Measurements from ENCODE around the gene DOC2B. TPM values are rescaled to one million over a fixed set of nuclear protein-coding genes. Genes with fewer than 3 reads are reported as not detected.
"Not testable (repeated sequence)": the region's sequence is repeated elsewhere in the genome, so short reads cannot be mapped to it uniquely, and the experiment has no call there.

Gene DOC2B
- total RNA-seq, 1 donor: 0.10 TPM

DNA sequence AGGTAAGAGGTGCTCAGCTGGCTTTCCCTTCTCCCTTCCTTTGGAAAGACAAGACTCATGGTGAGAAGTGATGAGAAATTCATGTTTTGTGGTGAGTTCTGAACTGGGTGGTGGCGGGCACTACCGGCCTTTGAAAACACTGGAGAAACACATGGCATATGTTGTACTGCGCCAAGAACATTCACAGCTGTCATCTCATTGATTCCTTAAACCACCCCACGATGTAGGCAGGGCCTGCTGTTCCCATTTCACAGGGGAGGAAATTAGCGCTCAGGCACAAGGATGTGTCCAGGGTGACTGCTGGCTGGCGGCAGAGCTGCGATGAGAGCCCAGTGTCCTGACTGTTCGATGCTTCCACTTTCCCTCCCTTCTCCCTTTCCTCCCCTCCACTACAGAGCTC, 1.6 kb upstream of the DOC2B start:
- Histone ChIP-seq H3K4me3 (ENCODE audit: low read length) (no peak overlapping the region), H3K9me3 (ENCODE audit: low read depth, low read length) (no peaks in the 10 kb centered on the region), H3K4me1 (ENCODE audit: insufficient read depth, low read length) (peaks cover 7% of the 10 kb centered on the region), H3K27me3 (ENCODE audit: insufficient read depth, low read length) (peaks cover 11% of the 10 kb centered on the region)

GRCh38 chr17:182050-182751, 751 bp upstream of the DOC2B start:
- Histone ChIP-seq H3K4me3 (ENCODE audit: low read length) (no peak overlapping the region), H3K27me3 (ENCODE audit: insufficient read depth, low read length) (peaks cover 11% of the 10 kb centered on the region), H3K4me1 (ENCODE audit: insufficient read depth, low read length) (peaks cover 7% of the 10 kb centered on the region), H3K9me3 (ENCODE audit: low read depth, low read length) (no peaks in the 10 kb centered on the region)

DNA sequence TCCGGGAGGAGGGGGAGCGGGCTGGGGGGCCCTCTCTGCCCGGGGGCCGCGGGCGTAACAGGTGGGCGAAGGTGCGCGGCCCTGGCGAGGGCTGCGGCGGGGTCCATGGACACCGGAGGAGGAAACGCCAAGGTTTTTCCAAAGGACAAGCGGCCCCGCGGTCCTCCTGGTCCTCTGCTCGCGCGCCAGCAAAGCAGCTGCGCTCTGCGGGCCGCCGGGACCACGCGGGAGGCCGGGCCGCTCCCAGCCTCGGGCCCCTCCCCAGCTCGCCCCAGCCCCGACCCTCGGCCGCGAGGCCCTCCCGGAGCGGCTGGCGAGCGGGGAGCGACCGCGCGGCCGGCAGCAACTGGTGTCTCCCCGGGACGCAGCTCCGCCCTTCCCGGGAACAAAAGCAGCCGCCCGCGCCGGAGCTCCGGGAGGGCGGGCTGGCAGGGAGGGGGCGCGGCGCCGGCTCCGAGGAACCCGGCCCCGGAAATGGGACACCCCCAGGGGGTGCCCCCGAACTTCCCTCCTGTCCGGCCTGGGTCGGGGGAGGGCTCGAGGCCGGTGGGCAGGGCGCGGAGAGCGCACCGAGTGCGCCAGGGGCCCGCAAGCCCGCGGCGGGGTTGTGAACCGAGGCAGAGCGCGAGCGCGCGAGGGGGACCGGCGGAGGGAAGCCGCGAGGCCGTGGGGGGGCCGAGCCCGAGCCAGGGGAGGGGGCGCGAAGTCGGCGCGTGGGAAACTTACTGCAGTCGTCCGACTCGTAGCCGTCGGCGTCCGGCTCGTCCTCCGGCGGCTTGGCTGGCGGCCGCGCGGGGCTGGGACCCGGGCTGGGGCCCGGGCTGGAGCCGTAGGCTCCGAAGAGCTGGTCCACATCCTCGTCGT, 837 bp downstream of the DOC2B start:
- H3K4me1 ChIP-seq (ENCODE audit: insufficient read depth, low read length): peaks cover 7% of the 10 kb centered on the region
- no peaks in the 10 kb centered on the region for H3K9me3 ChIP-seq (ENCODE audit: low read depth, low read length)
- H3K27me3 ChIP-seq (ENCODE audit: insufficient read depth, low read length): peaks cover 11% of the 10 kb centered on the region
- no peak overlapping the region for H3K4me3 ChIP-seq (ENCODE audit: low read length)

DNA sequence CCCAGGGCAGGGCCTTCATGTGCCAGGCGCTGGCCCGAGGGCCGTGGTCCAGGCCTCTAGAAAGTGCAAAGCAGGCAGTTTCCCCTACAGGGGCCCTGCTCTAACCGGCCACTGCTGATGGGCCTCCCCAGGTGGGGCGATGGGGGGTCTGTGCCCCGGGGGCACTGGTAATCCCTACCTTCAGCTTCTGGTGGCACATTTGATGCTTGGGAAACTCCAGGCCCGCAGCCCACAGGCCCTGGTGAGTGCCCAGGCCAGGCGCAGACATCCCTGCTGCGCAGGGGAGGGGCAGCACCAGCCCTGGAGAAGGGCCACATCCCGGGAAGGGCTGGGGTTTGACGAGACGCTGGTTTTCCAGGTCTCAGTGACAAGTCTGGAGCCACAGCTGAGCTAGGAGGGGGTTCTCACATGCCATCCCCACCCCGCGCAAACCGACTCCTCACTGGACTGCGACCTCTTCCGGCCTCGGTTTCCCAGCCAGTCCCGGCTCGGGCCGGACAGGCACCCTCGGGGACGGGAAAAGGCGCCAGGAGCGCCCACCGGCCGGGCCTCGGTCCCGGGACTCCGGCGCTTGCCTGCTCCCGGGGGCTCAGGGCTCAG, 1.6 kb downstream of the DOC2B start:
- no peaks in the 10 kb centered on the region for H3K9me3 ChIP-seq (ENCODE audit: low read depth, low read length)
- peaks cover 7% of the 10 kb centered on the region for H3K4me1 ChIP-seq (ENCODE audit: insufficient read depth, low read length)
- no peak overlapping the region for H3K4me3 ChIP-seq (ENCODE audit: low read length)
- H3K27me3 ChIP-seq (ENCODE audit: insufficient read depth, low read length): peaks cover 11% of the 10 kb centered on the region

DNA sequence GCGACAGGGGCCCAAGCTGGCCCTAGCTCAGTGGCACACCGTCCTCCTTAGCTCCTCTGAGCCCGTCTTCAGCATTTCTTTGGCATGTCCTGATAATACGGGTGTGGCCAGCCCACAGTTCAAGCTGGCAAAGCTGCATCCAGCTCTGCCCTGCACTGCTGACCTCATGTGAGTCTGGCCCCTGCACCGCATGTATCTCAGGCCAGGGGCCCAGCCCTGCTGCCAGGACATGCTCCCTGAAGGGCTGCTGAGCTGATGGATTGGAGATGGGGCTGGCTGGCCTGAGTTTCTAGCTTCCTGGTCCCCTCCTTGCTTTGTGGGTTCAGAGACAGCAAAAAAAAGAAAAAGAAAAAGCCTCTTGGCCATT, 2.4 kb downstream of the DOC2B start:
- Histone ChIP-seq H3K4me3 (ENCODE audit: low read length) (no peak overlapping the region), H3K9me3 (ENCODE audit: low read depth, low read length) (no peaks in the 10 kb centered on the region), H3K27me3 (ENCODE audit: insufficient read depth, low read length) (peaks cover 11% of the 10 kb centered on the region), H3K4me1 (ENCODE audit: insufficient read depth, low read length) (peaks cover 7% of the 10 kb centered on the region)

GRCh38 chr17:178292-179065, 3.0 kb downstream of the DOC2B start:
- Histone ChIP-seq H3K4me1 (ENCODE audit: insufficient read depth, low read length) (peaks cover 7% of the 10 kb centered on the region), H3K9me3 (ENCODE audit: low read depth, low read length) (no peaks in the 10 kb centered on the region), H3K27me3 (ENCODE audit: insufficient read depth, low read length) (peaks cover 11% of the 10 kb centered on the region), H3K4me3 (ENCODE audit: low read length) (no peak overlapping the region)

- no peaks in the 10 kb centered on the region for H3K9me3 ChIP-seq (ENCODE audit: low read depth, low read length)
- peaks cover 11% of the 10 kb centered on the region for H3K27me3 ChIP-seq (ENCODE audit: insufficient read depth, low read length)
- no peak overlapping the region for H3K4me3 ChIP-seq (ENCODE audit: low read length)
- peaks cover 7% of the 10 kb centered on the region for H3K4me1 ChIP-seq (ENCODE audit: insufficient read depth, low read length)
These were observed 3.7 kb downstream of the DOC2B start for GRCh38 chr17:177762-178161.

GRCh38 chr17:177155-177554, 4.3 kb downstream of the DOC2B start:
- Histone ChIP-seq H3K27me3 (ENCODE audit: insufficient read depth, low read length) (peaks cover 9% of the 10 kb centered on the region), H3K4me1 (ENCODE audit: insufficient read depth, low read length) (peaks cover 7% of the 10 kb centered on the region), H3K9me3 (ENCODE audit: low read depth, low read length) (no peaks in the 10 kb centered on the region), H3K4me3 (ENCODE audit: low read length) (no peak overlapping the region)

DNA sequence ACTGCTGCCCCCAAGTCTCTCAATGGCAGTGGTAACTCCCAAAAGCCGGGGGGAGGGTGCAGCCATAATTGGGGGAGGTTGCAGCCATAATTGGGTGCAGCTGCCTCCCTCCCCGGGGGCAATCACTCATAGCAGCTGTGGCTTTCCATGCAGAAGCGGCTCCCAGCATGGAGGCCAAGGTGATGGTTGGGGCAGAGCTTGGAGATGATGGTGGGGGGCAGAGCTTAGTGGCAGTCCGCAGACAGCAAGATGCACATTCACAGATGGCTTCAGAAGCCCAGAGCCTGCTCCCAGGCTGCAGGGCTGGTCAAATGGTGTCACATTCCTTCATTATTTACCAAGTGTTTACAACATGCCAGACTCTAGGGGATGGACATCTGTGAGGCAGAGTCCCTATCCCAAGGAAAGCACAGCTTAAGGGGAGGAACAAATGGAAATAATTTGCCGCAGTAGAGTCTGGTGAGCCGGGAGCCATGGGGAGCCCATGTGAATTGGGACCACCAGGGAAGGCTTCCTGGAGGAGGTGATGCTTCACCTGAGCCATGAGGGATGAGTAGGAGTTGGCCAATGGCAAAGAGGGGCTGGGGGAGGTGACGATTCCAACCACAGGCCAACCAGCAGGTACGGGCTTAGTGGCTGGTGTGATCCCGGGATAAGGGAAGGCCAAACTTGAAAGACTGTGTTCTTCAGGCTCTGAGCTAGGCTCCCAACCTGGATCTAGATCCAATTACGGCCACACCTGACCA, 8.1 kb downstream of the DOC2B start:
- no peaks in the 10 kb centered on the region for H3K9me3 ChIP-seq (ENCODE audit: low read depth, low read length)
- H3K4me1 ChIP-seq (ENCODE audit: insufficient read depth, low read length): no peaks in the 10 kb centered on the region
- no peak overlapping the region for H3K4me3 ChIP-seq (ENCODE audit: low read length)
- no peaks in the 10 kb centered on the region for H3K27me3 ChIP-seq (ENCODE audit: insufficient read depth, low read length)

DNA sequence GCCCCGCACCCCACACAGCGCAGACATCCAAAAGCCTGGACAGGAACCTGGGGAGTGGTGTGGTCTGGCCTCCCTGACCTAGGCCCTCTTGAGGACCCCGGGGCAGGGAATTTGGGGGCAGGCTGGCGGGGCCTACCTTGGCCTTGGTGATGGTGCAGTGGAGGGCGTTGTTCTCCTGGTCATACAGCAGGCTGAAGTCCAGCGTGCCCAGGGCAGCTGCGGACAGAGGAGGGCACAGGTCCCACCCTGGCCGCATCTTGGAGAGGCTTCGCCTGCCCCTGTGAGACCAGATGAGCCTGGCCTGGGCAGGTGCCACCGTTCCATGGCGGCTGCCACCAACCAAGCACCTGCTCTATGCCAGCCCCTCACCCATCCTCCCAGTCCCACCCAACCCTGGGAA, 9.0 kb downstream of the DOC2B start:
- Histone ChIP-seq H3K4me1 (ENCODE audit: insufficient read depth, low read length) (no peaks in the 10 kb centered on the region), H3K27me3 (ENCODE audit: insufficient read depth, low read length) (no peaks in the 10 kb centered on the region), H3K9me3 (ENCODE audit: low read depth, low read length) (no peaks in the 10 kb centered on the region), H3K4me3 (ENCODE audit: low read length) (no peak overlapping the region)

DNA sequence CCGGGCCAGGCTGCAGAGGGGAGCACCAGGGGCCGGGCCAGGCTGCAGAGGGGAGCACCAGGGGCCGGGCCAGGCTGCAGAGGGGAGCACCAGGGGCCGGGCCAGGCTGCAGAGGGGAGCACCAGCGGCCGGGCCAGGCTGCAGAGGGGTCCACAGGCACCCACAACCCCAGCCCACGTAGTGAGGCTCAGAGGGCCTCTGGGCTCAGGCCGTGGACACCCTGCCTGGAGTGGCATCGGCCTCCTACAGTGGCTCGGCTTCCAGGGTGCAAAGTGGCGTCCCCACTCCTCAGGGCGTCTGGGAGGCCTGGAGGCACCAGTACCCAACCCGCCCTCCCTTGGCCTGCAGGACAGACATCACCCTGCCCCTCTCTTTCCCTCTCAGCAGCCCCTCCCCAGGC, 9.6 kb downstream of the DOC2B start:
- Histone ChIP-seq H3K27me3 (ENCODE audit: insufficient read depth, low read length) (no peaks in the 10 kb centered on the region), H3K4me3 (ENCODE audit: low read length) (no peak overlapping the region), H3K9me3 (ENCODE audit: low read depth, low read length) (no peaks in the 10 kb centered on the region), H3K4me1 (ENCODE audit: insufficient read depth, low read length) (no peaks in the 10 kb centered on the region)

DNA sequence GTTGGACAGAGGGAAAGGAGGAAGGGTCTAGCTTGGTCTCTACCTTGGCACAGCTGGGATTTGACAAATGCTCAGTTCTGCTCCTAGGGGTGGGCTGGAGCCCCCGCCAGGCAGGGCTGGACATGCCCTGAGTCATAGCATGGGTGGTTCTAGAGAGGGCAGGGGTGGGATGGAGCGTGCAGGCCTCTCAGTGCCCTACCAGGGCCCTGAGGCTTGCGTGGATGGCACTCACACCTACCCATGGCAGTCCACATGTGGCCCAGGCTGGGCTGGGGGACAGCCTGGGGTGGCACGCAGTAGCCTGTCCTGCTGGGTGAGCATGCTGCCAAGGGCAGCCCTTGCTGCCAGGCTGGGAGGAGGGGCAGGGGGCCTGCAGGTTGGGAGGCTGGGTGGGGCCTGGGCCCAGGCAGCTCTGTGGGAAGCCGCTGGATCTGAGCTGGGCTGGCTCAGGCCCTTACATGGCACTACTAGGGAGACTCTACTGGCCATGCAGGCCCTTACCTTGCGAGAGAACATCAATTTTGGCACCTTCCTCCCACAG, 11.2 kb downstream of the DOC2B start:
- no peaks in the 10 kb centered on the region for H3K9me3 ChIP-seq (ENCODE audit: low read depth, low read length)
- H3K4me1 ChIP-seq (ENCODE audit: insufficient read depth, low read length): no peaks in the 10 kb centered on the region
- no peak overlapping the region for H3K4me3 ChIP-seq (ENCODE audit: low read length)
- no peaks in the 10 kb centered on the region for H3K27me3 ChIP-seq (ENCODE audit: insufficient read depth, low read length)

GRCh38 chr17:168614-169013, 12.8 kb downstream of the DOC2B start:
- H3K9me3 ChIP-seq (ENCODE audit: low read depth, low read length); H3K4me1 ChIP-seq (ENCODE audit: insufficient read depth, low read length); H3K27me3 ChIP-seq (ENCODE audit: insufficient read depth, low read length); H3K4me3 ChIP-seq (ENCODE audit: low read length): not testable (repeated sequence)

DNA sequence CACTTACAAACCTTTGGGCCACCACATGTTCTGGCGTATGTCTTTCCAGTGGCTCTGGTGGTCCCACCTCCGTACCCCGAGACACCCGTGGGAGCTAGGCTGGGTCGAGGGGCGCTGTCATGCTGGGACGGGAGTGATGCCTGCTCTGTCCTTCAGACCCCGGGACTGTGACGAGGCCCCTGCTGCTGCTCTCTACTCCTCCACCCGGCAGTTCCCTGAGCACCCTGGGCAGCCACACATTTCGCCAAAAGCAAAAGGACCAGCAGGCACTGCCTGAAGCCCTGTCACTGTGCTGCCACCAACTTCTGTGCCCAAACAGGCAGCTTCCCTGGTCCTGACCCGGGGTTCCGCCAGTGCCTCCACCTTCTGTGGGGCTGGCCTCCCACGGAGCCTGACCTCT, 15.5 kb downstream of the DOC2B start:
- Histone ChIP-seq H3K4me1 (ENCODE audit: insufficient read depth, low read length) (no peaks in the 10 kb centered on the region), H3K9me3 (ENCODE audit: low read depth, low read length) (no peaks in the 10 kb centered on the region), H3K4me3 (ENCODE audit: low read length) (no peak overlapping the region), H3K27me3 (ENCODE audit: insufficient read depth, low read length) (no peaks in the 10 kb centered on the region)

Data from mononuclear cell (primary cell).